Lower lobe of right lung (tissue), 2 donors: ENCODE data around the gene CPNE2. TPM values are rescaled to one million over a fixed set of nuclear protein-coding genes. Genes with fewer than 3 reads are reported as not detected.

ENCODE experiments used
- ATAC-seq, 2 donors: fragments of 200-7000 bp; cut with Tn5 transposase; one replicate each; pipeline ENCODE4 v1.9.1; 2020 to 2022; ENCODE audit warnings: mild to moderate bottlenecking in 2 of 2, moderate library complexity in 2 of 2
- DNase-seq: peaks from one replicate; pipeline ENCODE4 v3.0.0-alpha.2; 2020
- H3K27ac ChIP-seq: fragments of 200-600 bp; one replicate; pipeline ENCODE4 v1.8.0; 2022
- H3K27me3 ChIP-seq: fragments of 200-600 bp; one replicate; pipeline ENCODE4 v1.8.0; 2022; ENCODE audit warnings: low read depth
- H3K36me3 ChIP-seq: fragments of 200-600 bp; one replicate; pipeline ENCODE4 v1.8.0; 2022; ENCODE audit warnings: mild to moderate bottlenecking
- H3K4me1 ChIP-seq: fragments of 200-600 bp; one replicate; pipeline ENCODE4 v1.8.0; 2022
- H3K4me3 ChIP-seq: fragments of 200-600 bp; one replicate; pipeline ENCODE4 v1.8.0; 2022; ENCODE audit warnings: mild to moderate bottlenecking
- H3K9me3 ChIP-seq: fragments of 200-600 bp; one replicate; pipeline ENCODE4 v1.8.0; 2022
- CTCF ChIP-seq: fragments of 200-600 bp; IDR thresholded peaks from one replicate; pipeline ENCODE4 v1.8.0; 2022; ENCODE audit warnings: antibody characterized with exemption, mild to moderate bottlenecking
- intact Hi-C: fragments of 100-400 bp; cut with DNase I; formaldehyde crosslinking; loops from one replicate; pipeline ENCODE4 v1.11.0; 2022
- total RNA-seq: library from RNA; stranded (reverse); fragmentation: NEBNext Ultra II Directional; extraction: Animal tissue kit (Norgen Biotek cat#: 25700); gene quantifications from one replicate; pipeline ENCODE4 v1.2.1, GENCODE V29; 2021
- donor health status: DM: no; HTN: yes; CAD: no; lungs with severe emphysema.

The CPNE2 gene
- total RNA-seq, 1 donor from 2014 or later: 55.3 TPM

- ATAC-seq (no peak), DNase-seq (no peak)
- intact Hi-C loops: no loop called here
- Histone ChIP-seq H3K4me1 (peaks cover 49% of the 10 kb centered on the region), H3K9me3 (no peaks in the 10 kb centered on the region), H3K27ac (peak overlapping the region; percentile 53), H3K4me3 (no peak overlapping the region), H3K36me3 (peaks cover 8% of the 10 kb centered on the region), H3K27me3 (no peaks in the 10 kb centered on the region)
- no peak for TF ChIP-seq CTCF
These were observed 46.0 kb downstream of the CPNE2 start for GRCh38 chr16:57138281-57138935.

GRCh38 chr16:57140931-57141668, 48.7 kb downstream of the CPNE2 start:
- no peak overlapping the region for H3K4me3 ChIP-seq
- no peak for ATAC-seq
- no peaks in the 10 kb centered on the region for H3K9me3 ChIP-seq
- no peaks in the 10 kb centered on the region for H3K27me3 ChIP-seq
- intact Hi-C loops: no loop called here
- peak overlapping the region; percentile 62 for H3K27ac ChIP-seq
- no peak for TF ChIP-seq CTCF
- no peak for DNase-seq
- H3K36me3 ChIP-seq: peaks cover 8% of the 10 kb centered on the region
- H3K4me1 ChIP-seq: peaks cover 66% of the 10 kb centered on the region

GRCh38 chr16:57141822-57142631, 49.6 kb downstream of the CPNE2 start:
- Histone ChIP-seq H3K4me3 (no peak overlapping the region), H3K27me3 (no peaks in the 10 kb centered on the region), H3K9me3 (no peaks in the 10 kb centered on the region), H3K36me3 (peaks cover 8% of the 10 kb centered on the region), H3K4me1 (peaks cover 75% of the 10 kb centered on the region), H3K27ac (peak overlapping the region; percentile 72)
- ATAC-seq (peak; percentile 20 to 34), DNase-seq (no peak)
- no peak for TF ChIP-seq CTCF
- intact Hi-C loops: no loop called here

GRCh38 chr16:57143149-57143921, 51.0 kb downstream of the CPNE2 start:
- Histone ChIP-seq H3K27ac (peak overlapping the region; percentile 72), H3K27me3 (no peaks in the 10 kb centered on the region), H3K9me3 (no peaks in the 10 kb centered on the region), H3K4me1 (peaks cover 86% of the 10 kb centered on the region), H3K4me3 (no peak overlapping the region), H3K36me3 (peaks cover 3% of the 10 kb centered on the region)
- DNase-seq (no peak), ATAC-seq (no peak)
- intact Hi-C loops: no loop called here
- no peak for TF ChIP-seq CTCF

GRCh38 chr16:57144027-57144426, 51.6 kb downstream of the CPNE2 start:
- peak overlapping the region; percentile 72 for H3K27ac ChIP-seq
- H3K9me3 ChIP-seq: no peaks in the 10 kb centered on the region
- no peak for DNase-seq
- no peak for TF ChIP-seq CTCF
- peaks cover 3% of the 10 kb centered on the region for H3K36me3 ChIP-seq
- no peaks in the 10 kb centered on the region for H3K27me3 ChIP-seq
- intact Hi-C loops: no loop called here
- H3K4me3 ChIP-seq: no peak overlapping the region
- peaks cover 89% of the 10 kb centered on the region for H3K4me1 ChIP-seq
- ATAC-seq: no peak
